Pancreas (tissue), 10 donors: ENCODE measurements around the gene LRRC4C. TPM values are rescaled to one million over a fixed set of nuclear protein-coding genes. Genes with fewer than 3 reads are reported as not detected.

ENCODE experiments used
- ATAC-seq, 4 donors: fragments of 200-7000 bp; cut with Tn5 transposase; one replicate each; pipeline versions ENCODE4 v1.8.0 to v1.9.1; 2020; ENCODE audit warnings: mild to moderate bottlenecking in 4 of 4, moderate library complexity in 4 of 4
- DNase-seq, 6 donors: peaks; one replicate each; pipeline ENCODE4 v3.0.0-alpha.2; 2020
- FAIRE-seq: peaks from 2 replicates; lab custom pipeline; 2012; peaks lifted over from hg19 to GRCh38; lab: Jason Lieb, UNC
- H3K27ac ChIP-seq, 4 donors: fragments of 200-600 bp; sonication (generic); 1 replicate in 3 of 4; 2 replicates in 1 of 4; pipeline versions ENCODE4 v1.5.0 to v1.8.0; 2020
- H3K27me3 ChIP-seq, 4 donors: fragments of 200-600 bp; one replicate each; pipeline ENCODE4 v1.8.0; 2021
- H3K36me3 ChIP-seq, 3 donors: fragments of 200-600 bp; sonication (generic) in 1 of 3; one replicate each; pipeline versions ENCODE4 v1.5.0 to v1.8.0; 2020 to 2021
- H3K4me1 ChIP-seq, 3 donors: fragments of 200-600 bp; one replicate each; pipeline ENCODE4 v1.8.0; 2021
- H3K4me3 ChIP-seq, 4 donors: fragments of 200-600 bp; sonication (generic) in 2 of 4; one replicate each; pipeline versions ENCODE4 v1.5.0 to v1.8.0; 2020 to 2021
- H3K9me3 ChIP-seq, 4 donors: fragments of 200-600 bp; one replicate each; pipeline ENCODE4 v1.8.0; 2021
- WGBS, 2 donors: extraction: QIAGEN DNeasy Blood & Tissue Kit; methylation state at CpG; one replicate each; pipeline ENCODE4 v1.1.7; 2013; 5-methylcytosine and 5-hydroxymethylcytosine counted together
- intact Hi-C, 3 donors: fragments of 100-400 bp; cut with DNase I; formaldehyde crosslinking; loops; one replicate each; pipeline versions ENCODE4 v1.11.1 to v1.14.2; 2022
- polyA plus RNA-seq, 2 donors: library from polyadenylated mRNA; stranded (reverse); fragments of 200-250 nt; gene quantifications; one replicate each; pipeline ENCODE4 v1.2.3, GENCODE V29; 2013
- total RNA-seq, 6 donors: library from RNA; stranded (reverse); fragmentation: NEBNext Ultra II Directional in 4 of 6; extraction: Animal tissue kit (Norgen Biotek cat#: 25700) in 4 of 6; gene quantifications; one replicate each; pipeline versions ENCODE4 v1.2.1 to v1.2.4, GENCODE V29; 2021 to 2023
- TF ChIP-seq, protein P1 (sequence below), 4 donors: fragments of 200-600 bp; sonication (generic) in 3 of 4; IDR thresholded peaks; one replicate each; pipeline versions ENCODE4 v1.5.0 to v1.8.0; 2021; ENCODE audit warnings: antibody characterized with exemption in 4 of 4
- donor health status: healthy with polysubstance abuse.
- donor health status: DM: no; HTN: no; CAD: no; lungs with moderate emphysema.
- donor health status: DM: no; HTN: no; CAD: no.
- donor health status: control.
- donor health status: control.
- donor health status: Bipolar disorder and iron deficiency.
- donor health status: DM: yes; HTN: yes; CAD: no.
- donor health status: DM: no; HTN: no; CAD: no.
- donor health status: DM: no; HTN: no; CAD: no.
- donor health status: DM: yes; HTN: yes; CAD: no.

LRRC4C gene
- total and polyA plus RNA-seq, 8 donors: 0.04 to 0.84 (median 0.16) TPM

DNA sequence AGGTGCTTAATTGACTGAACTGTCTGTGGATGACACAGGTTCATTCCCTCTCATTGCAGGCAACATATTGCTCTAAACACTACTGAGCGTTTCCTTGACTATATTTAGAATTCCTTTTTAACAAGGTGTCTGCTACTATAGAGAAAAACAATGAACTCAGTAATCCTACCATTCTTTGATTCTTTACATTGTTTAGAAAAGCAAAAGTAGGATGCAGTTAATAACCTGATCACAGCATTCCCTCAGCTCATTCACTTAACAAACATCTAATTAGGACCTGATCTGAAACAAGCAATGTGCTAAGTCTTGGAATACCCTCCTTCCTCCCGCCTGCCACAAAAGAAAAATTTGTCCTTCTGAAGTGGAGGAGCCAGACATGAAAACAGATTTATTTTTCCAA lies 313.1 kb downstream of the LRRC4C start:
- DNase-seq (no peak), FAIRE-seq (no peak), ATAC-seq (no peak)
- no peaks in the 10 kb centered on the region for H3K27me3 ChIP-seq
- intact Hi-C loops: no loop called here
- whole genome bisulfite sequencing, 2 donors: 41 to 55% methylated on average over 2 of the region's 2 CpGs
- no peaks in the 10 kb centered on the region for H3K36me3 ChIP-seq
- H3K4me3 ChIP-seq: no peak overlapping the region
- H3K4me1 ChIP-seq: no peaks in the 10 kb centered on the region
- TF ChIP-seq, protein P1, sequence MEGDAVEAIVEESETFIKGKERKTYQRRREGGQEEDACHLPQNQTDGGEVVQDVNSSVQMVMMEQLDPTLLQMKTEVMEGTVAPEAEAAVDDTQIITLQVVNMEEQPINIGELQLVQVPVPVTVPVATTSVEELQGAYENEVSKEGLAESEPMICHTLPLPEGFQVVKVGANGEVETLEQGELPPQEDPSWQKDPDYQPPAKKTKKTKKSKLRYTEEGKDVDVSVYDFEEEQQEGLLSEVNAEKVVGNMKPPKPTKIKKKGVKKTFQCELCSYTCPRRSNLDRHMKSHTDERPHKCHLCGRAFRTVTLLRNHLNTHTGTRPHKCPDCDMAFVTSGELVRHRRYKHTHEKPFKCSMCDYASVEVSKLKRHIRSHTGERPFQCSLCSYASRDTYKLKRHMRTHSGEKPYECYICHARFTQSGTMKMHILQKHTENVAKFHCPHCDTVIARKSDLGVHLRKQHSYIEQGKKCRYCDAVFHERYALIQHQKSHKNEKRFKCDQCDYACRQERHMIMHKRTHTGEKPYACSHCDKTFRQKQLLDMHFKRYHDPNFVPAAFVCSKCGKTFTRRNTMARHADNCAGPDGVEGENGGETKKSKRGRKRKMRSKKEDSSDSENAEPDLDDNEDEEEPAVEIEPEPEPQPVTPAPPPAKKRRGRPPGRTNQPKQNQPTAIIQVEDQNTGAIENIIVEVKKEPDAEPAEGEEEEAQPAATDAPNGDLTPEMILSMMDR (IDR thresholded peaks at IDR 0.05): no peak
- H3K27ac ChIP-seq: no peak overlapping the region
- no peaks in the 10 kb centered on the region for H3K9me3 ChIP-seq

DNA sequence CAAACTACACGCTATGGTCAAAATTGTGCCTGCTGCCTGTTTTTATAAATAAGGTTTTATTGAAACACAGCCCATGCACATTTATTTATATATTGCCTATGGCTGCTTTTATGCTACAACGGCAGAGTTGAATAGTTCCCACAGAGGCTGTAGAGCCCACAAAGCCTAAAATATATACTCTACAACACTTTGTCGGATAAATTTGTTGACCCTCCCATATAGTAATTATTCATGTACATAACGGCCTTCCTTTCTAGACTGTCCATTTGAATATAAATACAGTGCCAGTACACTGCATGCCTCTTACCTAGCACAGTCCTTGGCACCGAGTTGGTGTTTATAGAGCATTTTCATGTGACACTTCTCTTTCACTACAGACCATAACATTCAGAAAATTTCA lies 314.0 kb downstream of the LRRC4C start:
- intact Hi-C loops: no loop called here
- Histone ChIP-seq H3K36me3 (no peaks in the 10 kb centered on the region), H3K27me3 (no peaks in the 10 kb centered on the region), H3K4me1 (no peaks in the 10 kb centered on the region), H3K27ac (no peak overlapping the region), H3K4me3 (no peak overlapping the region), H3K9me3 (no peaks in the 10 kb centered on the region)
- FAIRE-seq (no peak), ATAC-seq (no peak), DNase-seq (no peak)
- WGBS, 2 donors: 60 to 73% methylated on average over 5 of the region's 5 CpGs
- TF ChIP-seq, protein P1 (IDR thresholded peaks at IDR 0.05): no peak

DNA sequence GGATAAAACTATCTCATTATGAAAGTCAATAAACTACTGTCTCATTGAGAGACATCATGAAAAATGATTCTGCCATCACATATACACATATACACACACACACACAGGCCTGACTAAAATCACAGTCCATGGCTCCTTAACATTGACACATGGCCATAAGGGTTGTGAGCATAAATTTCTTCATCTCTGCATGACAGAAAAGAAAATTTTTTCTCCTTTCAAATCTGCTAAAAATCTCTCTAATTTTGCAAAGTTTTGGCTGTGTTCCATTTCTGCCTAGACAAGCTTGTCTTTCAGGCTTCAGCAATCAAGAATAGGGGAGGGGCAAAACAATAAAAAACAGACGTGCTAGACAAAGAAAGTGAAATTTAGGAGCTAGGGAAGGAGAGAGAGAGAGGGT lies 324.5 kb downstream of the LRRC4C start:
- Histone ChIP-seq H3K4me3 (no peak overlapping the region), H3K27ac (no peak overlapping the region), H3K36me3 (no peaks in the 10 kb centered on the region), H3K27me3 (no peaks in the 10 kb centered on the region), H3K9me3 (no peaks in the 10 kb centered on the region), H3K4me1 (no peaks in the 10 kb centered on the region)
- FAIRE-seq (no peak), DNase-seq (no peak), ATAC-seq (no peak)
- TF ChIP-seq, protein P1 (IDR thresholded peaks at IDR 0.05): no peak
- intact Hi-C loops: no loop called here
- WGBS, 2 donors: 1 to 6% methylated on average over 1 of the region's 1 CpG

DNA sequence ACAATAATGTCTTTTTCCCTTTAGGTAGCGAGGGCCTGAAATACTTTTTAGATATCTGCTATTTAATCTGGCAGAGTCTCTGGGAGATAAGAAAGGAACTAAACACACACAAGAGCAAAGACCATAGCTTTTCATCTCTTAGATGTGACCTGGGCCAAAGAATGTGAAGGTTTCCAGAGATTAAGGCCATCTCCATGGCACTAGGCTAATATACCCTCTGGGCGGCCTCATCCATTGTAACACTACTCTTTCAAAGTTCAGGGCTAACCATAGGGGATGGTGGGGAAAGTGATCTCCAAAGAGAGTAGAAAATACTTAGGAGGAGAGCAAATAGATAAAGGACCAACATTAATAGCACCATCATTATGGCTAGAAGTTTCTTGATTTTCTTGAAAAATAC lies 326.4 kb downstream of the LRRC4C start:
- TF ChIP-seq, protein P1 (IDR thresholded peaks at IDR 0.05): no peak
- Histone ChIP-seq H3K4me1 (no peaks in the 10 kb centered on the region), H3K9me3 (no peaks in the 10 kb centered on the region), H3K27me3 (no peaks in the 10 kb centered on the region), H3K27ac (no peak overlapping the region), H3K4me3 (no peak overlapping the region), H3K36me3 (no peaks in the 10 kb centered on the region)
- WGBS, 2 donors: 56 to 58% methylated on average over 2 of the region's 2 CpGs
- intact Hi-C loops: no loop called here
- FAIRE-seq (no peak), ATAC-seq (no peak), DNase-seq (no peak)

DNA sequence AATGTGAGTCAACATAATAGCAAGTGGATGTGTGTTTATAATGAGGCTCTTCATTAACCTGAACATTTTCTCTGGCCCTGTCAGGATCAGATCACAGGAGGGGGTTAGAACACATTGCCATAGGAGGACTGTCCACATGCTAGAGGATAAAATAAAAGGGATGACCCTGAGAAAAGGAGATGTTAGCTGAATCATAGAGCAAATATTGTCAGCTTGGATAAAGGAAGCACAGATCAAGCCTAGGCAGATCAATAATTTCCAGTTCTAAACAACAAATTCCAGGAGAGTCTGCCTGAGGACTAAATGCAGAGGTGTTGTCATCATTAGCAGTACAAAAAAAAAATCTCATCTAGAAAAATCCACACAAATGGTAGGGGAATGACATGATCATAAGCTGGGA lies 337.9 kb downstream of the LRRC4C start:
- intact Hi-C loops: no loop called here
- no peak for ATAC-seq
- no peak overlapping the region for H3K4me3 ChIP-seq
- no peak overlapping the region for H3K27ac ChIP-seq
- TF ChIP-seq, protein P1 (IDR thresholded peaks at IDR 0.05): no peak
- DNase-seq: no peak
- no peaks in the 10 kb centered on the region for H3K36me3 ChIP-seq
- no peaks in the 10 kb centered on the region for H3K9me3 ChIP-seq
- no peak for FAIRE-seq
- H3K4me1 ChIP-seq: no peaks in the 10 kb centered on the region
- no peaks in the 10 kb centered on the region for H3K27me3 ChIP-seq
